Osteoblast (primary cell): ENCODE measurements around the gene STRN4. TPM values are rescaled to one million over a fixed set of nuclear protein-coding genes. Genes with fewer than 3 reads are reported as not detected.

Experiments
- DNase-seq: peaks from one replicate; pipeline ENCODE4 v3.0.0; 2011; ENCODE audit warnings: low spot score, mixed read lengths; ENCODE audit not compliant: insufficient read length; ENCODE audit errors: missing footprints
- H2AFZ ChIP-seq: 2 replicates; pipeline ENCODE4 v1.6.0; 2011; ENCODE audit warnings: mild to moderate bottlenecking, low read length
- H3K27ac ChIP-seq: 2 replicates; pipeline ENCODE4 v1.5.1; 2011; ENCODE audit warnings: mild to moderate bottlenecking, low read depth, low read length, moderate library complexity
- H3K27me3 ChIP-seq: 2 replicates; pipeline ENCODE4 v1.6.0; 2012; ENCODE audit warnings: mild to moderate bottlenecking, control low read depth, inconsistent platforms, low read length, moderate library complexity; ENCODE audit not compliant: insufficient read depth
- H3K36me3 ChIP-seq: 2 replicates; pipeline ENCODE4 v1.5.1; 2011; ENCODE audit warnings: mild to moderate bottlenecking, low read length, control low read depth, moderate library complexity; ENCODE audit not compliant: insufficient read depth
- H3K4me1 ChIP-seq: 2 replicates; pipeline ENCODE4 v1.5.1; 2011; ENCODE audit warnings: mild to moderate bottlenecking, low read length, control low read depth, moderate library complexity; ENCODE audit not compliant: insufficient read depth
- H3K4me2 ChIP-seq: 2 replicates; pipeline ENCODE4 v1.6.0; 2011; ENCODE audit warnings: mild to moderate bottlenecking, low read length; ENCODE audit not compliant: insufficient read depth
- H3K4me3 ChIP-seq: fragments of 200-600 bp; sonication (generic); 3 replicates; pipeline ENCODE4 v1.5.1; 2012; ENCODE audit warnings: mild to moderate bottlenecking, low read length, inconsistent platforms; ENCODE audit not compliant: insufficient read depth
- H3K79me2 ChIP-seq: 2 replicates; pipeline ENCODE4 v1.6.0; 2012; ENCODE audit warnings: mild to moderate bottlenecking, low read length, control low read depth, inconsistent platforms; ENCODE audit not compliant: insufficient read depth
- H3K9me3 ChIP-seq: 2 replicates; pipeline ENCODE4 v1.5.1; 2011; ENCODE audit warnings: low read depth, low read length, control low read depth
- H4K20me1 ChIP-seq: 2 replicates; pipeline ENCODE4 v1.6.0; 2012; ENCODE audit warnings: mild to moderate bottlenecking, low read length, control low read depth; ENCODE audit not compliant: insufficient read depth
- total RNA-seq: library from RNA; depleted of rRNA; stranded (reverse); fragments of >200 nt; gene quantifications from 2 replicates; pipeline ENCODE4 v1.2.3, GENCODE V29; 2012
- TF ChIP-seq, protein P1 (sequence below): IDR thresholded peaks from 2 replicates; pipeline ENCODE4 v1.5.1; 2011; ENCODE audit warnings: mild to moderate bottlenecking, low read depth, low read length, moderate library complexity; ENCODE audit errors: extremely low read depth

Gene STRN4
- total RNA-seq, 1 donor, result 56.5 TPM

DNA sequence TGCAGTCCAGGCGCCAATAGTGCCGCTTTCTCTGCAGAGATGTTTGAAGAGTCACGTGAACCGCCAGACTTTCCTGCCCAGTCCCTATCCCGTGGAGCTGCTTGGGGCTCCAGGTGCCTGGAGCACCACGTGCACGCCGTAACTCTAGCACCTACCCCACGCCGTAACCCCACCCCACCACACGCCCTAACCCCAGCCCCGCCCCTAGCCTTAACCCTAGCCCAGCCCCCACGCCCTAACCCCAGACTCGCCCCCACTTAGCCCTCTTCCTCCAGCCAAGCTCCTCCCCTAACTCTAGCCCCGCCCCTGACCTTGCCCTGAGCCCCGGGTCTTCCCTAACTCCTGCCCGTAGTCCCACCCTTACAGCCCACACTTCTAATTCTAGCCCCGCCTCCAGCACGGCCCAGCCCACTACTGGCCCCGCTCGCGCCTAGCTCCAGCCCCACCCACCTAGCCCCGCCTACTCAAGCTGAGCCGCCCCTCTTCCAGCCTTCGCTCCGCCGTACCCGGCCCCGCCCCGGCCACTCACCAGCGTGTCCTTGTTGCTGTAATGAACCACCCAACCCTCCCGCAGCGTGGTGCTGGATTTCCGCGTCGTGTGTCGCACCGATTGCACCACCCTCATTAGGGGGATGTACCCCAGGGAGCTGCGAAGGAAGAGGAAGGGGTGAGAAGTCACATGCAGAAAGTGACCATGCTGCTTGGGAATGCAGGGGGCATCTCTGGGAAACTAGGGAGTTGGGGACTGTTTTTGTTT is 48.9 kb downstream of the STRN4 start:
- no peak overlapping the region for H3K27ac ChIP-seq
- H3K9me3 ChIP-seq, result no peaks in the 10 kb centered on the region
- H3K4me3 ChIP-seq, result peak overlapping the region; percentile 41
- H4K20me1 ChIP-seq, result no peaks in the 10 kb centered on the region
- H3K36me3 ChIP-seq, result peaks cover 66% of the 10 kb centered on the region
- peak overlapping the region; percentile 79 for H3K4me2 ChIP-seq
- no peaks in the 10 kb centered on the region for H3K79me2 ChIP-seq
- peaks cover 6% of the 10 kb centered on the region for H3K4me1 ChIP-seq
- peak; percentile 98 for DNase-seq
- peak overlapping the region; percentile 57 for H2AFZ ChIP-seq
- TF ChIP-seq, protein P1, sequence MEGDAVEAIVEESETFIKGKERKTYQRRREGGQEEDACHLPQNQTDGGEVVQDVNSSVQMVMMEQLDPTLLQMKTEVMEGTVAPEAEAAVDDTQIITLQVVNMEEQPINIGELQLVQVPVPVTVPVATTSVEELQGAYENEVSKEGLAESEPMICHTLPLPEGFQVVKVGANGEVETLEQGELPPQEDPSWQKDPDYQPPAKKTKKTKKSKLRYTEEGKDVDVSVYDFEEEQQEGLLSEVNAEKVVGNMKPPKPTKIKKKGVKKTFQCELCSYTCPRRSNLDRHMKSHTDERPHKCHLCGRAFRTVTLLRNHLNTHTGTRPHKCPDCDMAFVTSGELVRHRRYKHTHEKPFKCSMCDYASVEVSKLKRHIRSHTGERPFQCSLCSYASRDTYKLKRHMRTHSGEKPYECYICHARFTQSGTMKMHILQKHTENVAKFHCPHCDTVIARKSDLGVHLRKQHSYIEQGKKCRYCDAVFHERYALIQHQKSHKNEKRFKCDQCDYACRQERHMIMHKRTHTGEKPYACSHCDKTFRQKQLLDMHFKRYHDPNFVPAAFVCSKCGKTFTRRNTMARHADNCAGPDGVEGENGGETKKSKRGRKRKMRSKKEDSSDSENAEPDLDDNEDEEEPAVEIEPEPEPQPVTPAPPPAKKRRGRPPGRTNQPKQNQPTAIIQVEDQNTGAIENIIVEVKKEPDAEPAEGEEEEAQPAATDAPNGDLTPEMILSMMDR, result no peak
- H3K27me3 ChIP-seq, result no peaks in the 10 kb centered on the region

DNA sequence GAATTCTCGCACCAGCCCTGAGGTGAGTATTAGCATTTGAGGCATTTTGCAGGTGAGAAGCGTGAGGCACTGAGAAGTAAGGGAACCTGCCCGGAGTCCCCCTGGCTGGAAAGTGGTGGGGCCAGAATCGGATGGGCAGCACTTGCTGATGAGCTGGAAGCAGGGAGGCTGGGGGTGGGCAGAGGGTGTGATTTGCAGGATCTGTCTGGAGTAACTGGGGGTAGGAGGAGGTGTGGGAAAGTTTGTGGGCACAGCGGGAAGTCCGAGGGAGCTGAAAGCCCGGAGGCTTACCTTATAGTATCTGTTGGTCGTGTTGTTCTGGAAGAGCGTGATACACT is 49.4 kb downstream of the STRN4 start:
- H3K36me3 ChIP-seq, result peaks cover 66% of the 10 kb centered on the region
- H3K27me3 ChIP-seq, result no peaks in the 10 kb centered on the region
- H3K4me3 ChIP-seq, result no peak overlapping the region
- no peak for DNase-seq
- no peak overlapping the region for H3K27ac ChIP-seq
- H3K79me2 ChIP-seq, result no peaks in the 10 kb centered on the region
- H3K4me2 ChIP-seq, result no peak overlapping the region
- H2AFZ ChIP-seq, result no peak overlapping the region
- TF ChIP-seq, protein P1, result no peak
- peaks cover 6% of the 10 kb centered on the region for H3K4me1 ChIP-seq
- no peaks in the 10 kb centered on the region for H3K9me3 ChIP-seq
- H4K20me1 ChIP-seq, result peaks cover 3% of the 10 kb centered on the region

DNA sequence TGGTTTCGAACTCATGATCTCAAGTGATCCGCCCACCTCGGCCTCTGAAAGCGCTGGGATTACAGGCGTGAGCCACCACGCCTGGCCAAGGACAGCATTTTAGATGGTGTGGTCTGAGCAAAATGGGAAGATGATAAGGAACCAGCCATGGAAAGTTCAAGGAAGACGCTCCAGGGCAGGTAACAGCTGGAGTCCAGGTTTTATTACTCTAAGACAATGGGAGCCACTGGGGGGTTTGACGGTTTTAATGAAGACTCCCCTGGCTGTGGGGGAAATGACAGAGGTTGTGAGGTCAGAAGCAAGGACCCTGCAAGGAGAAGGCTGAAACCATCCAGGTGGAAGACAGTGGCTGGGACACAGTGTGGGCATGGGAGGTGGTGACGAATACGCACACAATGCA is 50.2 kb downstream of the STRN4 start:
- no peaks in the 10 kb centered on the region for H3K79me2 ChIP-seq
- no peak overlapping the region for H3K4me2 ChIP-seq
- H3K27ac ChIP-seq, result no peak overlapping the region
- DNase-seq, result peak; percentile 56
- H3K4me1 ChIP-seq, result peaks cover 6% of the 10 kb centered on the region
- H4K20me1 ChIP-seq, result peaks cover 5% of the 10 kb centered on the region
- H3K36me3 ChIP-seq, result peaks cover 68% of the 10 kb centered on the region
- H3K4me3 ChIP-seq, result no peak overlapping the region
- H3K9me3 ChIP-seq, result no peaks in the 10 kb centered on the region
- H3K27me3 ChIP-seq, result no peaks in the 10 kb centered on the region
- H2AFZ ChIP-seq, result no peak overlapping the region
- TF ChIP-seq, protein P1, result no peak

DNA sequence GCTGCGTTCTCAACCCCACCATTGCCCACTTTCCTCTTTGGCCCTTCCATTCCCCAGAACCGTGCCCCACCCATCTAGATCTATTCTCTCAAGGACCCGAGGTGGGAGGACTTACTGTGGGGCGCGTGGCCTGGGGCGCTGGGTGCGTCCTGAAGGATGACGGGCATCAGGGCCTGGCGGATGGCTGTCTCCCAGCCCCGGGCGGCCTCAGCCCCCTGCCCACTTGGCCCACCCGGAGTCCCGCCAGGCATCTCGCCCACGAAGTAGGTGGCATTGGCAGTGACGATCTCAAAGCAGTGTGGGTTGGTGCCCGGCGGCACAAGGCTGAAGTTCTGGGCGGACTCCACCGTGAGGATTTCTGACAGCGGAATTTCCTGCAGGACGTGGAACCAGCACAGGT is 52.5 kb downstream of the STRN4 start:
- Histone ChIP-seq H3K4me3 (no peak overlapping the region), H3K36me3 (peaks cover 69% of the 10 kb centered on the region), H3K27ac (no peak overlapping the region), H3K9me3 (no peaks in the 10 kb centered on the region), H4K20me1 (peaks cover 5% of the 10 kb centered on the region), H3K27me3 (no peaks in the 10 kb centered on the region), H3K4me2 (no peak overlapping the region), H3K4me1 (peaks cover 6% of the 10 kb centered on the region), H2AFZ (no peak overlapping the region), H3K79me2 (no peaks in the 10 kb centered on the region)
- TF ChIP-seq, protein P1, result no peak
- no peak for DNase-seq
